Pancreas (tissue), 10 donors: ENCODE results near the gene USP43. TPM values are rescaled to one million over a fixed set of nuclear protein-coding genes. Genes with fewer than 3 reads are reported as not detected.

Experiments
- ATAC-seq, 4 donors: fragments of 200-7000 bp; cut with Tn5 transposase; one replicate each; pipeline versions ENCODE4 v1.8.0 to v1.9.1; 2020; ENCODE audit warnings: mild to moderate bottlenecking in 4 of 4, moderate library complexity in 4 of 4
- DNase-seq, 6 donors: peaks; one replicate each; pipeline ENCODE4 v3.0.0-alpha.2; 2020
- FAIRE-seq: peaks from 2 replicates; lab custom pipeline; 2012; peaks lifted over from hg19 to GRCh38; lab: Jason Lieb, UNC
- H3K27ac ChIP-seq, 4 donors: fragments of 200-600 bp; sonication (generic); 1 replicate in 3 of 4; 2 replicates in 1 of 4; pipeline versions ENCODE4 v1.5.0 to v1.8.0; 2020
- H3K27me3 ChIP-seq, 4 donors: fragments of 200-600 bp; one replicate each; pipeline ENCODE4 v1.8.0; 2021
- H3K36me3 ChIP-seq, 3 donors: fragments of 200-600 bp; sonication (generic) in 1 of 3; one replicate each; pipeline versions ENCODE4 v1.5.0 to v1.8.0; 2020 to 2021
- H3K4me1 ChIP-seq, 3 donors: fragments of 200-600 bp; one replicate each; pipeline ENCODE4 v1.8.0; 2021
- H3K4me3 ChIP-seq, 4 donors: fragments of 200-600 bp; sonication (generic) in 2 of 4; one replicate each; pipeline versions ENCODE4 v1.5.0 to v1.8.0; 2020 to 2021
- H3K9me3 ChIP-seq, 4 donors: fragments of 200-600 bp; one replicate each; pipeline ENCODE4 v1.8.0; 2021
- CTCF ChIP-seq, 4 donors: fragments of 200-600 bp; sonication (generic) in 3 of 4; IDR thresholded peaks; one replicate each; pipeline versions ENCODE4 v1.5.0 to v1.8.0; 2021; ENCODE audit warnings: antibody characterized with exemption in 4 of 4
- WGBS, 2 donors: extraction: QIAGEN DNeasy Blood & Tissue Kit; methylation state at CpG; one replicate each; pipeline ENCODE4 v1.1.7; 2013; 5-methylcytosine and 5-hydroxymethylcytosine counted together
- intact Hi-C, 3 donors: fragments of 100-400 bp; cut with DNase I; formaldehyde crosslinking; loops; one replicate each; pipeline versions ENCODE4 v1.11.1 to v1.14.2; 2022
- polyA plus RNA-seq, 2 donors: library from polyadenylated mRNA; stranded (reverse); fragments of 200-250 nt; gene quantifications; one replicate each; pipeline ENCODE4 v1.2.3, GENCODE V29; 2013
- total RNA-seq, 6 donors: library from RNA; stranded (reverse); fragmentation: NEBNext Ultra II Directional in 4 of 6; extraction: Animal tissue kit (Norgen Biotek cat#: 25700) in 4 of 6; gene quantifications; one replicate each; pipeline versions ENCODE4 v1.2.1 to v1.2.4, GENCODE V29; 2021 to 2023
- donor health status: healthy with polysubstance abuse.
- donor health status: DM: no; HTN: no; CAD: no; lungs with moderate emphysema.
- donor health status: DM: no; HTN: no; CAD: no.
- donor health status: control.
- donor health status: control.
- donor health status: Bipolar disorder and iron deficiency.
- donor health status: DM: yes; HTN: yes; CAD: no.
- donor health status: DM: no; HTN: no; CAD: no.
- donor health status: DM: no; HTN: no; CAD: no.
- donor health status: DM: yes; HTN: yes; CAD: no.

USP43 gene
- total and polyA plus RNA-seq, 8 donors, result 2.6 to 5.7 (median 4.3) TPM

- Histone ChIP-seq H3K27ac (no peak overlapping the region), H3K36me3 (no peaks in the 10 kb centered on the region), H3K9me3 (no peaks in the 10 kb centered on the region), H3K27me3 (no peaks in the 10 kb centered on the region), H3K4me1 (no peaks in the 10 kb centered on the region), H3K4me3 (no peak overlapping the region)
- DNase-seq (no peak), ATAC-seq (no peak), FAIRE-seq (no peak)
- intact Hi-C loops, result no loop called here
- WGBS, 2 donors, result 61 to 66% methylated on average over 2 of the region's 2 CpGs
- TF ChIP-seq CTCF (IDR thresholded peaks at IDR 0.05), result no peak
These were observed 33.8 kb upstream of the USP43 start for GRCh38 chr17:9611557-9611956.

- Histone ChIP-seq H3K27ac (no peak overlapping the region), H3K27me3 (no peaks in the 10 kb centered on the region), H3K36me3 (no peaks in the 10 kb centered on the region), H3K9me3 (no peaks in the 10 kb centered on the region), H3K4me3 (no peak overlapping the region), H3K4me1 (no peaks in the 10 kb centered on the region)
- WGBS, 2 donors, result 64 to 67% methylated on average over 9 of the region's 9 CpGs
- intact Hi-C loops, result no loop called here
- ATAC-seq (no peak), FAIRE-seq (no peak), DNase-seq (no peak)
- TF ChIP-seq CTCF (IDR thresholded peaks at IDR 0.05), result no peak
These were observed 33.3 kb upstream of the USP43 start for GRCh38 chr17:9612006-9612405.

GRCh38 chr17:9615486-9615885, 29.8 kb upstream of the USP43 start:
- TF ChIP-seq CTCF (IDR thresholded peaks at IDR 0.05), result no peak
- Histone ChIP-seq H3K4me1 (no peaks in the 10 kb centered on the region), H3K4me3 (no peak overlapping the region), H3K36me3 (no peaks in the 10 kb centered on the region), H3K9me3 (no peaks in the 10 kb centered on the region), H3K27ac (no peak overlapping the region), H3K27me3 (no peaks in the 10 kb centered on the region)
- ATAC-seq (no peak), DNase-seq (no peak), FAIRE-seq (no peak)
- 47 to 50% methylated on average over 2 of the region's 2 CpGs for WGBS, 2 donors
- intact Hi-C loops, result no loop called here

GRCh38 chr17:9622961-9623360, 22.4 kb upstream of the USP43 start:
- no peak for TF ChIP-seq CTCF (IDR thresholded peaks at IDR 0.05)
- H3K27me3 ChIP-seq, result no peaks in the 10 kb centered on the region
- no peak for DNase-seq
- ATAC-seq, result no peak
- FAIRE-seq, result no peak
- intact Hi-C loops, result no loop called here
- H3K4me1 ChIP-seq, result no peaks in the 10 kb centered on the region
- H3K4me3 ChIP-seq, result no peak overlapping the region
- H3K36me3 ChIP-seq, result no peaks in the 10 kb centered on the region
- H3K27ac ChIP-seq, result no peak overlapping the region
- H3K9me3 ChIP-seq, result no peaks in the 10 kb centered on the region

- FAIRE-seq (no peak), DNase-seq (no peak), ATAC-seq (no peak)
- H3K36me3 ChIP-seq, result no peaks in the 10 kb centered on the region
- H3K9me3 ChIP-seq, result no peaks in the 10 kb centered on the region
- WGBS, 2 donors, result 59 to 80% methylated on average over 10 of the region's 10 CpGs
- H3K4me3 ChIP-seq, result no peak overlapping the region
- TF ChIP-seq CTCF (IDR thresholded peaks at IDR 0.05), result no peak
- no peaks in the 10 kb centered on the region for H3K27me3 ChIP-seq
- H3K27ac ChIP-seq, result no peak overlapping the region
- intact Hi-C loops, result no loop called here
- H3K4me1 ChIP-seq, result no peaks in the 10 kb centered on the region
These were observed 16.8 kb upstream of the USP43 start for GRCh38 chr17:9628509-9628908.
